Endothelial cell of umbilical vein (primary cell): ENCODE measurements around the gene OR6C3. TPM values are rescaled to one million over a fixed set of nuclear protein-coding genes. Genes with fewer than 3 reads are reported as not detected.

Experiments used
- Bru-seq: library from RNA; stranded (reverse); fragments of 400-500 nt; gene quantifications from one replicate; lab custom pipeline; 2021; lab: Mats Ljungman, UMichigan
- BruChase-seq, 2 experiments: library from RNA; stranded (reverse); fragments of 400-500 nt; gene quantifications; one replicate each; lab custom pipeline; 2021; lab: Mats Ljungman, UMichigan
- BruUV-seq: library from RNA; stranded (reverse); fragments of 400-500 nt; replicated peaks from 2 replicates; lab custom pipeline; 2021; lab: Mats Ljungman, UMichigan
- CTCF ChIA-PET: fragments of 300-600, 350-600 bp; sonication (Branson Sonifier 250); formaldehyde crosslinking; loops from one replicate; lab custom pipeline; 2021; ENCODE audit warnings: antibody characterized with exemption, inconsistent platforms; lab: Charles Lee
- POLR2A ChIA-PET: fragments of 300-600, 350-600 bp; sonication (Branson Sonifier 250); formaldehyde crosslinking; loops from one replicate; lab custom pipeline; 2021; ENCODE audit warnings: antibody characterized with exemption, inconsistent platforms; lab: Charles Lee
- DNase-seq: peaks from one replicate; pipeline ENCODE4 v3.0.0-alpha.2; 2011; ENCODE audit warnings: low read depth, low spot score
- FAIRE-seq: peaks from 2 replicates; lab custom pipeline; 2011; peaks lifted over from hg19 to GRCh38; lab: Jason Lieb, UNC
- H2AFZ ChIP-seq: 2 replicates; pipeline ENCODE4 v1.6.0; 2012; ENCODE audit warnings: low read depth, low read length, control low read depth, inconsistent platforms
- H3K27ac ChIP-seq: 2 replicates; pipeline ENCODE4 v1.5.1; 2011; ENCODE audit warnings: low read depth, mild to moderate bottlenecking, control low read depth, low read length, moderate library complexity; ENCODE audit not compliant: insufficient read depth
- H3K27me3 ChIP-seq, 2 experiments: 2 replicates each; pipeline versions ENCODE4 v1.6.0 to v1.6.1; 2011; ENCODE audit warnings: low read length in 2 of 2, mixed read lengths in 1 of 2; ENCODE audit not compliant: control insufficient read depth in 2 of 2, insufficient read depth in 2 of 2
- H3K36me3 ChIP-seq, 2 experiments: 2 replicates in 1 of 2; 3 replicates in 1 of 2; pipeline ENCODE4 v1.5.1; 2011; ENCODE audit warnings: low read length in 2 of 2, mild to moderate bottlenecking in 1 of 2, moderate library complexity in 1 of 2; ENCODE audit not compliant: control insufficient read depth in 2 of 2, insufficient read depth in 2 of 2; ENCODE audit errors: extremely low read depth in 1 of 2
- H3K4me1 ChIP-seq: 3 replicates; pipeline ENCODE4 v1.5.1; 2011; ENCODE audit warnings: mild to moderate bottlenecking, low read length; ENCODE audit not compliant: control insufficient read depth, insufficient read depth; ENCODE audit errors: extremely low read depth
- H3K4me2 ChIP-seq: 2 replicates; pipeline ENCODE4 v1.6.1; 2011; ENCODE audit warnings: low read length, control low read depth, mixed read lengths; ENCODE audit not compliant: insufficient read depth
- H3K4me3 ChIP-seq, 3 experiments: fragments of 200-600 bp in 1 of 3; sonication (generic), shearing (Covaris generic) in 1 of 3; replicated peaks in 1 of 3; 2 replicates each; pipeline ENCODE4 v1.5.1; 2011 to 2016; ENCODE audit warnings: control low read depth in 3 of 3, low read length in 3 of 3, mild to moderate bottlenecking in 2 of 3, inconsistent platforms in 1 of 3, low read depth in 1 of 3, moderate library complexity in 1 of 3; ENCODE audit not compliant: insufficient read depth in 1 of 3
- H3K79me2 ChIP-seq: 2 replicates; pipeline ENCODE4 v1.6.0; 2012; ENCODE audit warnings: low read length, inconsistent platforms; ENCODE audit not compliant: control insufficient read depth, insufficient read depth
- H3K9ac ChIP-seq: replicated peaks from 2 replicates; pipeline ENCODE3; 2011; ENCODE audit warnings: low read length, control low read depth; ENCODE audit not compliant: insufficient read depth; ENCODE audit errors: extremely low read depth
- H3K9me1 ChIP-seq: replicated peaks from 3 replicates; pipeline ENCODE4 v1.6.0; 2011; ENCODE audit warnings: mild to moderate bottlenecking, low read length; ENCODE audit not compliant: control insufficient read depth, insufficient read depth; ENCODE audit errors: extremely low read depth
- H3K9me3 ChIP-seq: replicated peaks from 2 replicates; pipeline ENCODE4 v1.5.1; 2012; ENCODE audit warnings: low read length, inconsistent platforms; ENCODE audit not compliant: control insufficient read depth, insufficient read depth
- H4K20me1 ChIP-seq: replicated peaks from 2 replicates; pipeline ENCODE3; 2011; ENCODE audit warnings: mild to moderate bottlenecking, low read length; ENCODE audit not compliant: control insufficient read depth, insufficient read depth; ENCODE audit errors: extremely low read depth
- CTCF ChIP-seq, 2 donors: IDR thresholded peaks; 1 replicate in 1 of 2; 2 replicates in 1 of 2; pipeline ENCODE4 v1.5.1; 2011; ENCODE audit warnings: low read length in 2 of 2, mild to moderate bottlenecking in 2 of 2, moderate library complexity in 2 of 2, control low read depth in 1 of 2, inconsistent platforms in 1 of 2, low read depth in 1 of 2; ENCODE audit not compliant: insufficient read depth in 1 of 2; ENCODE audit errors: extremely low read depth in 1 of 2
- EZH2 ChIP-seq: IDR thresholded peaks from 2 replicates; pipeline ENCODE4 v1.6.1; 2012; ENCODE audit warnings: borderline replicate concordance, low read depth, mild to moderate bottlenecking, moderate library complexity, low read length, inconsistent platforms; ENCODE audit not compliant: severe bottlenecking
- JUN ChIP-seq: IDR thresholded peaks from 2 replicates; pipeline ENCODE4 v1.6.1; 2011; ENCODE audit warnings: borderline replicate concordance, low read depth; ENCODE audit not compliant: insufficient read length, insufficient read depth
- POLR2A ChIP-seq: IDR thresholded peaks from 2 replicates; pipeline ENCODE4 v1.6.1; 2012; ENCODE audit warnings: low read depth, mild to moderate bottlenecking, control low read depth, low read length
- POLR2AphosphoS5 ChIP-seq: IDR thresholded peaks from 2 replicates; pipeline ENCODE4 v1.6.1; 2012; ENCODE audit warnings: low read depth, mild to moderate bottlenecking, control low read depth, low read length, moderate library complexity; ENCODE audit not compliant: insufficient read depth
- dilution Hi-C: fragments of 300-500 bp; cut with MboI; formaldehyde crosslinking; loops from one replicate; pipeline ENCODE4 v1.15.0; 2019; ENCODE audit warnings: low sequenced_read_pairs; ENCODE audit not compliant: extremely low pct_ligation_motif_present
- intact Hi-C: fragments of 100-400 bp; cut with micrococcal nuclease; formaldehyde crosslinking; loops from one replicate; pipeline ENCODE4 v1.10.0; 2022
- long read RNA-seq: library from polyadenylated mRNA; stranded (forward); transcript quantifications from one replicate; pipeline ENCODE4 v2.0.0, GENCODE V29; 2021
- polyA minus RNA-seq, 3 experiments: library from RNA; depleted of rRNA, polyadenylated mRNA; stranded (reverse); fragments of >200 nt; gene quantifications; 1 replicate in 1 of 3; 2 replicates in 2 of 3; pipeline ENCODE4 v1.2.3, GENCODE V29; 2011
- polyA plus RNA-seq, 4 experiments: library from polyadenylated mRNA; depleted of rRNA in 3 of 4; stranded (reverse) in 3 of 4; unstranded in 1 of 4; fragments of >200 nt; gene quantifications; 2 replicates each; pipeline versions ENCODE4 v1.2.1 to v1.2.3, GENCODE V29; 2011 to 2012; ENCODE audit warnings: missing spikeins in 1 of 4
- total RNA-seq: library from RNA; stranded (reverse); gene quantifications from 2 replicates; pipeline ENCODE4 v1.2.3, GENCODE V29; 2021

OR6C3 gene
- total RNA-seq = not detected in 2 replicates
- polyA plus RNA-seq = not detected in 2 replicates
- polyA plus RNA-seq (2011; cell fraction: cytosol; rRNA removed) = not detected in 2 replicates
- not detected in 2 replicates for polyA plus RNA-seq (2011; cell fraction: nucleus; rRNA removed)
- polyA plus RNA-seq (2012) = not detected in 2 replicates
- not detected in 2 replicates for polyA minus RNA-seq
- not detected for polyA minus RNA-seq (2011; cell fraction: cytosol; rRNA and poly(A)+ RNA removed)
- not detected in 2 replicates for polyA minus RNA-seq (2011; cell fraction: nucleus; rRNA and poly(A)+ RNA removed)
- Bru-seq, nascent RNA = not detected
- not detected for BruChase-seq, experiment 1, labeled RNA remaining after a 6-hour chase
- BruChase-seq, experiment 2, labeled RNA remaining after a 2-hour chase = not detected
- long read RNA-seq = 0 reads

- POLR2A ChIA-PET = no interaction called here
- H3K4me2 ChIP-seq = no peak within 1 kb of the TSS
- no peak within 1 kb of the TSS for H3K4me3 ChIP-seq
- BruUV-seq = no TSS peak
- no peaks in the 10 kb centered on the region for H3K9me3 ChIP-seq
- DNase-seq (no peak), FAIRE-seq (no peak)
- TF ChIP-seq EZH2 (no peak), POLR2A (no peak), JUN (no peak), POLR2AphosphoS5 (no peak), CTCF (IDR thresholded peaks at IDR 0.05; ENCODE audit: extremely low read depth in 1 of 2, insufficient read depth in 1 of 2, low read depth in 1 of 2, low read length in 2 of 2) (no peak)
- CTCF ChIA-PET = no interaction called here
- no peak within 1 kb of the TSS for H3K27ac ChIP-seq
- no peaks in the 10 kb centered on the region for H3K36me3 ChIP-seq
- intact Hi-C loops = no loop called here
- no peaks in the 10 kb centered on the region for H3K4me1 ChIP-seq
- no peak within 1 kb of the TSS for H2AFZ ChIP-seq
- dilution Hi-C loops = no loop called here
- H3K79me2 ChIP-seq = no peaks in the 10 kb centered on the region
- no peak within 1 kb of the TSS for H3K9ac ChIP-seq
- no peaks in the 10 kb centered on the region for H3K9me1 ChIP-seq
- no peaks in the 10 kb centered on the region for H4K20me1 ChIP-seq
- no peaks in the 10 kb centered on the region for H3K27me3 ChIP-seq
Measured at GRCh38 chr12:55330446-55330845, at the start of gene OR6C3. OR6C3 (plus strand) TSS chr12:55330746; CDS start chr12:55331701, 955 bp downstream.
